Measurements from ENCODE around the gene CLPTM1L. TPM values are rescaled to one million over a fixed set of nuclear protein-coding genes. Genes with fewer than 3 reads are reported as not detected.

The CLPTM1L gene
- total and polyA plus RNA-seq, 10 donors: 39.7 to 118 (median 94.9) TPM

- Histone ChIP-seq H3K9me3 (peaks cover 0 to 7% (median 0%) of the 10 kb centered on the region in 8 donors), H3K27ac (peak overlapping the region in 1 of 8 donors; percentile 30), H3K27me3 (replicated peaks in 1 of 7) (peaks cover 0 to 23% (median 0%) of the 10 kb centered on the region in 7 donors), H3K4me3 (peak overlapping the region in 5 of 8 donors; percentile 6 to 52 (median 11)), H3K36me3 (no peaks in the 10 kb centered on the region), H3K4me1 (peaks cover 0 to 16% (median 11%) of the 10 kb centered on the region in 6 donors)
- peak; percentile 91 for DNase-seq
- intact Hi-C loops (cut with DNase I; ENCODE audit: low total_unique reads): loop anchor here (10.0 kb wide), 1 partner anchor 265 kb away; no protein-coding TSS in a partner anchor
- TF ChIP-seq, protein P1, sequence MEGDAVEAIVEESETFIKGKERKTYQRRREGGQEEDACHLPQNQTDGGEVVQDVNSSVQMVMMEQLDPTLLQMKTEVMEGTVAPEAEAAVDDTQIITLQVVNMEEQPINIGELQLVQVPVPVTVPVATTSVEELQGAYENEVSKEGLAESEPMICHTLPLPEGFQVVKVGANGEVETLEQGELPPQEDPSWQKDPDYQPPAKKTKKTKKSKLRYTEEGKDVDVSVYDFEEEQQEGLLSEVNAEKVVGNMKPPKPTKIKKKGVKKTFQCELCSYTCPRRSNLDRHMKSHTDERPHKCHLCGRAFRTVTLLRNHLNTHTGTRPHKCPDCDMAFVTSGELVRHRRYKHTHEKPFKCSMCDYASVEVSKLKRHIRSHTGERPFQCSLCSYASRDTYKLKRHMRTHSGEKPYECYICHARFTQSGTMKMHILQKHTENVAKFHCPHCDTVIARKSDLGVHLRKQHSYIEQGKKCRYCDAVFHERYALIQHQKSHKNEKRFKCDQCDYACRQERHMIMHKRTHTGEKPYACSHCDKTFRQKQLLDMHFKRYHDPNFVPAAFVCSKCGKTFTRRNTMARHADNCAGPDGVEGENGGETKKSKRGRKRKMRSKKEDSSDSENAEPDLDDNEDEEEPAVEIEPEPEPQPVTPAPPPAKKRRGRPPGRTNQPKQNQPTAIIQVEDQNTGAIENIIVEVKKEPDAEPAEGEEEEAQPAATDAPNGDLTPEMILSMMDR (IDR thresholded peaks at IDR 0.05 in 8 of 11, conservative IDR thresholded peaks at IDR 0.05 in 3 of 11): peak; percentile 51 to 90 (median 86)
- TF ChIP-seq POLR2A (IDR thresholded peaks at IDR 0.05) (no peak), POLR2AphosphoS5 (IDR thresholded peaks at IDR 0.05) (peak; percentile 31 to 68 (median 49))
- 21 to 80% (median 25%) methylated on average over 7 to 34 of the region's 34 CpGs for WGBS, 5 donors
Measured at GRCh38 chr5:1380011-1380817, 35.3 kb upstream of the CLPTM1L start.

DNA sequence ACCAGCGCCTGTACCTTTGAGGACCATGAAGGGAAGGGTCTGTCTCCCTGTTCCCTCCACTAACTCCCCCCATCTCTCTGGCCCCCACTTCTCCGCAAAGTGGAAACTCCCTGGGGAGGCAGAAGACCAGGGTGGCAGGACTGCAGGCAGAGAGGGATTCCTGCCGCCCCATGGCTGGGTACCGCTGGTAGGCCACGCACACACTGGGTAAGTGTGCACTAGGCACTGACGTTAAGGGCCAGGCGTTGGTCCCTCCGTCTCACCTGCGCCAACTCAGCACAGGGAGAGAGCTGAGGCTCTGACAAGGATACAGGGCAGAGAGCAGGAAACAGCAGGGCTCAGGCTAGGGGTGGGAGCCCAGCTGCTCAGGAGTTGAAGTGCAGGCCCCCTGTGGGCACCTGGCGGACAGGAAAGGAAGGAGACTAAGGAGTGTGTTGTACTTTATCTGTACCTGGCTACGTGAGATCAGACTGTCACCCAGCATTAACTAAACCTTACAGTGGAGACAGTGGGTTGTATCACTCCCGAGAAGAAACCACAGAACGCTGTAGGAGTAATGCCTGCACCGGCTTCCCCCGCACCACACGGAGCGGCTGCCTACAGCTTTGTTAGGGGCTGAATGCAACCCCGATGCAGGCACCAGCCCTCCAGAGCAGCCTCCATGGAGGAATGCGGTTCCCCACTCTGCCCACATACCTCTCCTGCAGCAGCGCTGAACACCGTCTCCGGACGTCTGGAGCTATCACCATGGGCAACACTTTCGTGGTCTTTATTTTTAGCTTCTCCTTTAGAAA, 34.2 kb upstream of the CLPTM1L start:
- Histone ChIP-seq H3K27ac (no peak overlapping the region), H3K36me3 (no peaks in the 10 kb centered on the region), H3K9me3 (peaks cover 0 to 7% (median 0%) of the 10 kb centered on the region in 8 donors), H3K4me1 (peaks cover 0 to 17% (median 11%) of the 10 kb centered on the region in 6 donors), H3K27me3 (replicated peaks in 1 of 7) (peaks cover 0 to 23% (median 0%) of the 10 kb centered on the region in 7 donors), H3K4me3 (no peak overlapping the region)
- intact Hi-C loops (cut with DNase I; ENCODE audit: low total_unique reads): no loop called here
- peak; percentile 73 for DNase-seq
- no peak for TF ChIP-seq POLR2A (IDR thresholded peaks at IDR 0.05)
- TF ChIP-seq POLR2AphosphoS5 (IDR thresholded peaks at IDR 0.05): no peak
- TF ChIP-seq, protein P1 (IDR thresholded peaks at IDR 0.05 in 8 of 11, conservative IDR thresholded peaks at IDR 0.05 in 3 of 11): no peak
- WGBS, 5 donors: 90 to 95% (median 92%) methylated on average over 24 of the region's 24 CpGs

DNA sequence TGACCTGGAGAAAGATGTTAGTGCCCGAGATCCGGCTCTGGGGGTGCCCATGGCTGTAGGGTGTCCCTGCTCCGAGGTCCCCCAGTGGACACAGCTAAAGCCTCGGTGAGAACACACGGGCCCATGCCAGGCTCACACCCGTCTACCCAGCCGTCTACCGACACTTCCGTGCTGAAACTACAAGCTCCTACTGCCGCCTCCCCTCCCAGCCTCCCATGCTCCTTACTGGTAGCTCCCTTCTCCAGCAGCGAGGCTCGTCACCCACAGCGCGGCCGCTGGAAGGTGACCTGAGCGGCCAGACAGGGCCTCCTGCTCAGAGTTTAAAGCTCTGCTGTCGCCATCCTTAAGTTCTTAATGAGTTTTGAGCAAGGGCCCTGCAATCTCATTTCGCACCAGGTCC, 33.2 kb upstream of the CLPTM1L start:
- peaks cover 0 to 7% (median 0%) of the 10 kb centered on the region in 8 donors for H3K9me3 ChIP-seq
- no peak overlapping the region for H3K4me3 ChIP-seq
- intact Hi-C loops (cut with DNase I; ENCODE audit: low total_unique reads): no loop called here
- TF ChIP-seq, protein P1 (IDR thresholded peaks at IDR 0.05 in 8 of 11, conservative IDR thresholded peaks at IDR 0.05 in 3 of 11): no peak
- no peak for TF ChIP-seq POLR2AphosphoS5 (IDR thresholded peaks at IDR 0.05)
- no peak for TF ChIP-seq POLR2A (IDR thresholded peaks at IDR 0.05)
- H3K27ac ChIP-seq: no peak overlapping the region
- H3K4me1 ChIP-seq: peaks cover 0 to 18% (median 13%) of the 10 kb centered on the region in 6 donors
- 89 to 96% (median 92%) methylated on average over 18 of the region's 18 CpGs for WGBS, 5 donors
- H3K27me3 ChIP-seq (replicated peaks in 1 of 7): peaks cover 0 to 23% (median 0%) of the 10 kb centered on the region in 7 donors
- DNase-seq: peak; percentile 44
- no peaks in the 10 kb centered on the region for H3K36me3 ChIP-seq
